WTC11 (cell line): ENCODE measurements around the gene KIF2C. TPM values are rescaled to one million over a fixed set of nuclear protein-coding genes. Genes with fewer than 3 reads are reported as not detected.

Experiments
- ATAC-seq: fragments of 200-7000 bp; cut with Tn5 transposase; 2 replicates; pipeline ENCODE4 v1.10.0; 2021; ENCODE audit warnings: mild to moderate bottlenecking, moderate library complexity
- CTCF ChIA-PET: fragments of 300-600 bp; sonication (Branson Sonifier 250); formaldehyde crosslinking; loops from one replicate; lab custom pipeline; 2021; ENCODE audit warnings: antibody characterized with exemption; lab: Charles Lee
- POLR2A ChIA-PET: fragments of 350-600 bp; sonication (Branson Sonifier 250); formaldehyde crosslinking; loops from one replicate; lab custom pipeline; 2021; ENCODE audit warnings: antibody characterized with exemption; lab: Charles Lee
- DNase-seq: peaks from one replicate; pipeline ENCODE4 v3.0.0; 2021; ENCODE audit warnings: low spot score
- H3K27ac Mint-ChIP-seq: 2 replicates; pipeline ENCODE4 v1.8.0; 2021; ENCODE audit warnings: mixed read lengths
- H3K27me3 Mint-ChIP-seq: 2 replicates; pipeline ENCODE4 v1.8.0; 2021; ENCODE audit warnings: low read depth, mild to moderate bottlenecking, moderate library complexity, mixed read lengths
- H3K36me3 Mint-ChIP-seq: 2 replicates; pipeline ENCODE4 v1.8.0; 2021; ENCODE audit warnings: mixed read lengths
- H3K4me1 Mint-ChIP-seq: 2 replicates; pipeline ENCODE4 v1.8.0; 2022; ENCODE audit warnings: mixed read lengths
- H3K4me3 Mint-ChIP-seq: 2 replicates; pipeline ENCODE4 v1.8.0; 2021; ENCODE audit warnings: mild to moderate bottlenecking, moderate library complexity, mixed read lengths
- H3K9me3 Mint-ChIP-seq: 2 replicates; pipeline ENCODE4 v1.8.0; 2021; ENCODE audit warnings: mixed read lengths
- ATF1 ChIP-seq: sonication (generic); formaldehyde crosslinking; IDR thresholded peaks from 2 replicates; pipeline ENCODE4 v1.8.1; 2023; ENCODE audit warnings: mild to moderate bottlenecking, moderate library complexity, missing genetic modification reagents
- CDX4 ChIP-seq: fragments of 250-450 bp; sonication (Bioruptor Pico); IDR thresholded peaks from 2 replicates; pipeline ENCODE4 v1.9.0; 2021; ENCODE audit warnings: moderate library complexity, mild to moderate bottlenecking, inconsistent platforms, borderline replicate concordance
- E2F4 ChIP-seq: sonication (generic); formaldehyde crosslinking; IDR thresholded peaks from 2 replicates; pipeline ENCODE4 v1.8.1; 2022; ENCODE audit warnings: low read depth, mild to moderate bottlenecking, moderate library complexity, missing genetic modification reagents, borderline replicate concordance
- ERG ChIP-seq: fragments of 250-450 bp; sonication (Bioruptor Pico); IDR thresholded peaks from 2 replicates; pipeline ENCODE4 v1.8.0; 2021; ENCODE audit warnings: mild to moderate bottlenecking
- ESRRA ChIP-seq: sonication (generic); formaldehyde crosslinking; IDR thresholded peaks from 2 replicates; pipeline ENCODE4 v1.8.1; 2022; ENCODE audit warnings: mild to moderate bottlenecking, missing genetic modification reagents, borderline replicate concordance
- HMGA2 ChIP-seq: fragments of 250-450 bp; sonication (Bioruptor Pico); IDR thresholded peaks from 2 replicates; pipeline ENCODE4 v1.4.0; 2021; ENCODE audit warnings: mild to moderate bottlenecking, moderate library complexity
- HMGXB4 ChIP-seq: sonication (generic); formaldehyde crosslinking; IDR thresholded peaks from 2 replicates; pipeline ENCODE4 v1.8.1; 2023; ENCODE audit warnings: mild to moderate bottlenecking, moderate library complexity, missing genetic modification reagents
- IRF2 ChIP-seq: sonication (generic); formaldehyde crosslinking; IDR thresholded peaks from 2 replicates; pipeline ENCODE4 v1.8.0; 2022; ENCODE audit warnings: low read depth, missing genetic modification reagents, borderline replicate concordance
- JUN ChIP-seq: sonication (generic); formaldehyde crosslinking; IDR thresholded peaks from 2 replicates; pipeline ENCODE4 v1.8.0; 2023; ENCODE audit warnings: mild to moderate bottlenecking, missing genetic modification reagents
- MAX ChIP-seq: sonication (generic); formaldehyde crosslinking; IDR thresholded peaks from 2 replicates; pipeline ENCODE4 v1.8.0; 2022; ENCODE audit warnings: mild to moderate bottlenecking, missing genetic modification reagents
- NFATC4 ChIP-seq: fragments of 250-450 bp; sonication (Bioruptor Pico); IDR thresholded peaks from 2 replicates; pipeline ENCODE4 v1.9.0; 2021; ENCODE audit warnings: mild to moderate bottlenecking
- PRRX2 ChIP-seq: fragments of 250-450 bp; sonication (Bioruptor Pico); IDR thresholded peaks from 2 replicates; pipeline ENCODE4 v1.8.0; 2021; ENCODE audit warnings: mild to moderate bottlenecking
- STAT6 ChIP-seq: sonication (generic); formaldehyde crosslinking; conservative IDR thresholded peaks from 2 replicates; pipeline ENCODE4 v1.8.1; 2023; ENCODE audit warnings: mild to moderate bottlenecking, low read depth, missing genetic modification reagents, moderate library complexity
- TEAD4 ChIP-seq: sonication (generic); formaldehyde crosslinking; IDR thresholded peaks from 2 replicates; pipeline ENCODE4 v1.8.0; 2022; ENCODE audit warnings: mild to moderate bottlenecking, missing genetic modification reagents
- ZBTB21 ChIP-seq: sonication (generic); formaldehyde crosslinking; IDR thresholded peaks from 2 replicates; pipeline ENCODE4 v1.8.1; 2023; ENCODE audit warnings: mild to moderate bottlenecking, missing genetic modification reagents, borderline replicate concordance
- ZNF263 ChIP-seq: sonication (generic); formaldehyde crosslinking; IDR thresholded peaks from 2 replicates; pipeline ENCODE4 v1.8.1; 2022; ENCODE audit warnings: low read depth, mild to moderate bottlenecking, moderate library complexity, missing genetic modification reagents
- ZNF317 ChIP-seq: sonication (generic); formaldehyde crosslinking; IDR thresholded peaks from 2 replicates; pipeline ENCODE4 v1.8.1; 2023; ENCODE audit warnings: low read depth, mild to moderate bottlenecking, moderate library complexity, missing genetic modification reagents, borderline replicate concordance
- total RNA-seq: library from RNA; stranded (reverse); gene quantifications from 3 replicates; pipeline ENCODE4 v1.2.3, GENCODE V29; 2021

The KIF2C gene
- total RNA-seq, 1 experiment from 2014 or later = 93.8 TPM

- TF ChIP-seq ERG (CRISPR knock-in tag) (no peak), ZBTB21 (CRISPR knock-in tag) (no peak), CDX4 (CRISPR knock-in tag) (no peak), TEAD4 (CRISPR knock-in tag) (no peak), E2F4 (no peak), JUN (CRISPR knock-in tag) (no peak), ZNF317 (CRISPR knock-in tag) (no peak), NFATC4 (CRISPR knock-in tag) (no peak), STAT6 (CRISPR knock-in tag) (no peak)
These were observed 66.5 kb downstream of the KIF2C start (continued) for GRCh38 chr1:44806025-44806703.

GRCh38 chr1:44806704-44807363 is 67.2 kb downstream of the KIF2C start, which contains the start of gene DYNLT4:
DYNLT4 (minus strand) TSS chr1:44807351; CDS start chr1:44806668, 683 bp downstream.
- TF ChIP-seq ZNF263 = no peak
- no peak for TF ChIP-seq HMGA2 (CRISPR knock-in tag)
- no peak for TF ChIP-seq MAX (CRISPR knock-in tag)
- TF ChIP-seq IRF2 (CRISPR knock-in tag) = no peak
- no peak for TF ChIP-seq ATF1
- TF ChIP-seq HMGXB4 (CRISPR knock-in tag) = no peak
- no peak for TF ChIP-seq PRRX2 (CRISPR knock-in tag)
- TF ChIP-seq ESRRA (CRISPR knock-in tag) = no peak
- H3K27ac Mint-ChIP-seq = peak within 1 kb of the TSS; percentile 100
- H3K4me1 Mint-ChIP-seq = peaks cover 36% of the 10 kb centered on the region
- POLR2A ChIA-PET = interaction anchor here (1.4 kb wide), 2 partner anchors 20 to 86 kb away, joined by 3 read pairs; no protein-coding TSS in a partner anchor
- ATAC-seq (no peak), DNase-seq (no peak)
- H3K9me3 Mint-ChIP-seq = no peaks in the 10 kb centered on the region
- H3K27me3 Mint-ChIP-seq = peaks cover under 1% of the 10 kb centered on the region; the same call in 1 of the 2 replicates
- CTCF ChIA-PET = interaction anchor here (0.5 to 2.9 kb wide), 7 partner anchors 8 to 626 kb away, joined by 3 to 20 read pairs (median 9); partner anchors contain the start of genes BEST4 and RNU5D-1
- peak within 1 kb of the TSS; percentile 19; the same call in 1 of the 2 replicates for H3K4me3 Mint-ChIP-seq
- peaks cover 21% of the 10 kb centered on the region for H3K36me3 Mint-ChIP-seq
